HG03354 (cell line): Measurements from ENCODE around the gene ENOX1.
A peak's percentile ranks its signal among the peaks of the same experiment; 100 is the strongest.
"Not testable (repeated sequence)": the region's sequence is repeated elsewhere in the genome, so short reads cannot be mapped to it uniquely, and the experiment has no call there.

Source experiments
- ATAC-seq: cut with Tn5 transposase; IDR thresholded peaks from one replicate; pipeline ENCODE4 v1.9.1; 2021; ENCODE audit warnings: mild to moderate bottlenecking; ENCODE audit not compliant: unreplicated experiment, poor library complexity, severe bottlenecking

Gene ENOX1

DNA sequence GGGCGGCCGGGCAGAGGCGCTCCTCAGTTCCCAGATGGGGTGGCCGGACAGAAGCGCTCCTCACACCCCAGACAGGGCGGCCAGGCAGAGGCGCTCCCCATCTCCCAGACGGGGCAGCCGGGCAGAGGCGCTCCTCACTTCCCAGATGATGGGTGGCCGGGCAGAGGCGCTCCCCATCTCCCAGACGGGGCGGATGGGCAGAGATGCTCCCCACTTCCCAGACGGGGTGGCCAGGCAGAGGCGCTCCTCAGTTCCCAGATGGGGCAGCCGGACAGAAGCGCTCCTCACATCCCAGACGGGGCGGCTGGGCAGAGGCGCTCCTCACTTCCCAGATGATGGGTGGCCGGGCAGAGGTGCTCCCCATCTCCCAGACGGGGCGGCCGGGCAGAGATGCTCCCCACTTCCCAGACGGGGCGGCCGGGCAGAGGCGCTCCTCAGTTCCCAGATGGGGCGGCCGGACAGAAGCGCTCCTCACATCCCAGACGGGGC, 370.8 kb downstream of the ENOX1 start:
- not testable (repeated sequence) for ATAC-seq

- ATAC-seq = no peak
Observed at GRCh38 chr13:43414111-43414510, 372.7 kb downstream of the ENOX1 start.

DNA sequence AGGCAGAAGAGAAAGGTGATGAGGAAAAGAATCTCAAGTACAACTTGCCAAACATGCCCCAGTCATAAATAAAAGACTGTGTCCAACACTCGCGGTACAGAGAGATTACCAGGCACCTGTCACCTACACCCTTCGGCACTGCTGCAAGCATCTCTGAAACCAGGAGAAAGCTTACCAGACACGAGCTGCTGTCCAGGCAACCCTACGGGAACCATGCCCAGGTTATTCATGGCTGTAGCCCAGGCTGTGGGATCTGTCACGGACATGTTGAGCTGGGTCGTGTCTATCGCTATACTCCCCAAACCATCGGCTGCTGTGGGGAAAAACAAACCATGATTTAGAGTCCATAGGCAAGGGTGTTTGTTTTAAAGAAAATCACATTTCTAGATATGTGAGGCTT, 375.0 kb downstream of the ENOX1 start:
- no peak for ATAC-seq

DNA sequence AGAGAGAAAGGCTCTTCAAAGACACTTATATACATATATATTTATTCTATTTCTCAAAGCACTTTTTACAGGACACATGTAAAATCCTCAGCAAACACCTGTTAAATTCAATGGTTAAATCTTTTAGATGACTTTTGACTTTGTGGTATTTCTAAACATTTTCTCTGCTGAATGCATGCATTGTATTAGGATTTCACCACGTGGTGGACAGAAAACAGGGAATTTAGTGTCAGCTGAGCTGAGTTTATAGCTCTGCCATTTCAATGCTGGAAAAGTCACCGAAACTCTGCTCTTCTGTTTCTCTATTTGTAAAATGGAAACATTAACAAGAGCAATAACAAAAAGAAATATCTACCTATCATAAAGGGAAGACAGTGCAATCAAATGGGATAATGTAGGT, 375.6 kb downstream of the ENOX1 start:
- no peak for ATAC-seq

DNA sequence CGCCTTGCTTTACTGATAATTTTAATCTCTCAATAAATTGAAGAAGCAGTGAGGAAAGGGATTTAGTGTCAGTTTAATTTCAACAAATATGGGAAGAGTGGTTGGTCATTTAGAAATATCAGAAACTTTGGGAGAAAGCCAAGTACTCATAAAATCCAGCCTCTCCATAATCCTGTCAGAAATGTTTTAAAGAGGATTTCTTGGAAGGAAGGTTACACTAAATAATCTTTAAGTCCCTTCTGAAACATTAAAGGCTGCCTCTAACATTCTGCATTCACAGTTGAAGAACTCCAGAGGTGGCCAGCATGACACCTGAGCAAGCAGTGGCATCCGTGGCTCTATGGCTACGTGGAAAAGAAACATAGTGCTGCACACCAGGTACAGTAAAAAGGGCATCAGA, 378.5 kb downstream of the ENOX1 start:
- ATAC-seq = no peak

DNA sequence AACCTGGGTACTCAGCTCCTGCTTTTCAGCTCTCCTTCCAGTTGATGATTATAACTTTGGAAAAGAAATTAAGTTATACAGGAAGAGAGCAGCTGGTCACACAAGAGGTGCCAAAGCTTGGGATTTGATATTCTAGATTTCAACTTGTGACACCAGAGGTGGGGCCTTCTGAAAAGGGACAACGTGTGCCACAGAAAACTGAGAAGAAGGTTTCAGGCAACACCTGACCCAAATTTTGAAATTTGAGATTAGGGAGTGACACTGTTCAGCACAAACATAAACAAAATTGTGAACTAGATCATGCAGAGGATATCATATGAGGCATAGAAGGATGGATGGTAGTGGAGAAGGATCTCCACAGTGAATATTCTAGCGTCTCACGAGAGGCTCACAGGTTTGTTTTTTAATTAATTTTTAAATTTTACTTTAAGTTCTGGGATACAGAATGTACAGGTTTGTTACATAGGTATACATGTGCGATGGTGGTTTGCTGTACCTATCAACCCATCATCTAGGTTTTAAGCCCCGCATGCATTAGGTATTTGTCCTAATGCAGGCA, 379.7 kb downstream of the ENOX1 start:
- ATAC-seq = no peak

DNA sequence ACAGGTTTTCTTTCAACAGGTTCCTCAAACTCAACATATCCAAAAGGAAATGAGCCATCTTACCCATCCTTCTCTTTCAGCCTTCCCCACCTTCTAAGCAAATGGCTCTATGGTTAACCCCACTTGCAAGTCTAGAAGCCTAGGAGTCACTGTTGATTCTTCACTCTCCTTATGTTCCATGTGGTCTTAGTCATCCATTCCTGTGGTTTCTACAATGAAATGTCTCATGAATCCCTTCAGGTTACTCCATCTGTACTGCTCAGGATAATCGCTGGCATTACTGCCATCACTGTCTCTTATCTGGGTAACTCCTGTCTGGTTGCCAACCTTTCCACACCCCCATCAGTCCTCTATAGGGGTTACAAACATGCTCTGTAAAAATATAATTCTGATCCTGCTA, 381.3 kb downstream of the ENOX1 start:
- ATAC-seq = no peak

GRCh38 chr13:43402380-43402779, 384.4 kb downstream of the ENOX1 start:
- no peak for ATAC-seq

- ATAC-seq = no peak
Observed at GRCh38 chr13:43401361-43401760, 385.4 kb downstream of the ENOX1 start.

- ATAC-seq = no peak
Observed at GRCh38 chr13:43397111-43397510, 389.7 kb downstream of the ENOX1 start.

GRCh38 chr13:43391036-43391435, 395.7 kb downstream of the ENOX1 start:
- ATAC-seq = peak; percentile 17

DNA sequence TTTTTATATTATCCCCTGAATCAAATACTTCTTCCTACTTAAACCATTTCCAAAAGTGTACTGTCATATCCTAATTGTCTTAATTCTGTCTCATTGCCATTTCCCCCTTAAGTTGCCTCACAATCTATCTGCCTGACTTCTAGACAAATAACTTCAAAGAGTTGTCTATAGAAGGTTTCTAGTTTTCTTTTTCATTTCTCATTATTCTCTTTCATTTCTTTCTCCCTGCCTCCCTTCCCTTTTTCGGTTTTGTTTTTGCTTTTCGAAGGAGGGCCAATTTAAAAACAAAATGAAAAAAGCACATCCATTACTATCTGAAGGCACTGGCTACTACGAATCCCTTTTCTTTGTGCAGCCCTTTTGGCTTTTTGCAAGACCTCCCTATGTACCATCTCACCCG, 396.2 kb downstream of the ENOX1 start:
- ATAC-seq = peak; percentile 53

GRCh38 chr13:43389983-43390382, 396.8 kb downstream of the ENOX1 start:
- ATAC-seq = no peak

DNA sequence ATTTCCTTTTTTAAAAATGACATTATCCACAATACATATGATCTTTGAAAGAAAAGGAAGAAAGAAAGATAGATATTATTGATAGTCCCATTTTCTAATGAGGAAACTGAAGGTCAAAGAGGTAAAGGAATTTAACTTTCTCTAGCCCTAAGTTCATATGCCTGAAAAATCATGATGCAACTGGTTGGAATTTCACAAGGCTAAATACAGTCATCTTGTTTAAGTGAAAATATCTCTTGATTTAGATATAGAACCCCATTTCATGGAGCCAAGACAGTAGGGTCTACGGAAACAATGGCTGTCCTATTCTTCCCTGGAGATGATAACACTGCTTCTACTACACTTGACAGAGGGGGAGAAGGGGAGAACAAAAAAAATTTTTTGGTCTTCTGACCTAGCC, 397.2 kb downstream of the ENOX1 start:
- ATAC-seq = no peak

DNA sequence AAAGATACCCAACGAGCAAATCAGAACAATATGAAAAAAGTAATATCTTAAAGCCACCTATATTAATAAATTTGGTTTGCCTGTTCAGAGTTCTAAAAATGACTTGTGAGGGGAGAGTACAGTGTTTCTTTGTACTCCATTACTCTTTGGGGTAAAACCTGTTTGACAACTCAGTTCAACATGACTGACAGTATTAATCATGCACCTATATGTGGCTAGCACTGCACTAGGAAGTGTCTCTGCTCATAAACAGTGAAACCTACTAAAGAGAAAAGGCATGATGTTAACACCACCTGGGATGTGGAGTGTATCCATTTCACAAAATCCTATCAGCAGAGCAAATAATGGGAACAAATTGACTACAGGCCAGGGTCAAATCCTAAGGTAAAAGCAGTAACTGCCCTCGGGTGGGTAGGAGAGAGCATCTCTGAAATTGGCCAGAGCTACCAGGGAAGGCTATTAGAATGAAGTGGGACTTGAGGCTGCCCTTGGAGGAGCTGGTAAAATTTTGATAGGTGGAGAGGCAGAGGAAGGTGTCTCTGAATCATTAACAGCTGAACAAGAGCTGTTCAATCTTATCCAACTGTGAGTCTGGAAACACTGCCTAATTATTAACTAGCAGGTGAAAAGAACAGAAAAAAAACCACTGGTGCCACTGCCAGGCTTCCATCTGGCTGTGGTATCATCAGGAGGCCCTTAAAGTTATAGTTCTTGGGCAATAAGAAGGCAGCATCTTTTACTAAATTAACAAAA, 398.3 kb downstream of the ENOX1 start:
- peak; percentile 74 for ATAC-seq

GRCh38 chr13:43387880-43388279, 398.9 kb downstream of the ENOX1 start:
- no peak for ATAC-seq

DNA sequence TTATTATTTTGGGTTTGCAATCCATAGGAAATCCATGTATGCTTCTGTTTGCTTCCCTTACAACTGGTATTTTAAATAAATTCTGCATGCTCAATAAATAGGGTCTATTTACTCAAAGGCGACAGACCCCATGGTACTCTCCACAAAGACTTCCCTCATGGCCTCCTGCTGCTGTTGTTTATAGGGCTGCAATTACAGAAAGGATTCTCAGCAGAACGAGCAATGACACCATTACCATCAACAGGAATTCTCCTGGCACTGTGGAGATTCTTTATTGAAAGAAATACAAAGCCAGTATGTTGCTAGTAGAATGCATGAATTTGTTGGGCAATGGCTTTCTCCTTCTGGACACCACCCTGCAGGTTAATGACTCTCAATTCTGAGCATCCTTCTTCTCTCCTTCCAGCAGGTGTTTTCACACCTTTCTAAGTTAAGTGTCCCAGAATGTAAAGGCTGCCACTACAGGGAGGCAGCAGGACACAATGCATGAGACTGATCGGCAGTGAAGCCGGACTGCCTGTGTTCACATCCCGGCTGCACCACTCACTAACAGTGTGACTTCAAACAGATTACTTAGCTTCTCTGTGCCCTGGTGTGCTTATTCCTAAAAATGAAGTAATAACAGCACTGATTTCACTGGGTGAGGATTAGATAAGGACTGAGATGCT, 403.1 kb downstream of the ENOX1 start:
- ATAC-seq = no peak

- no peak for ATAC-seq
Observed at GRCh38 chr13:43379738-43380137, 407.0 kb downstream of the ENOX1 start.

- no peak for ATAC-seq
Observed at GRCh38 chr13:43377973-43378372, 408.8 kb downstream of the ENOX1 start.

DNA sequence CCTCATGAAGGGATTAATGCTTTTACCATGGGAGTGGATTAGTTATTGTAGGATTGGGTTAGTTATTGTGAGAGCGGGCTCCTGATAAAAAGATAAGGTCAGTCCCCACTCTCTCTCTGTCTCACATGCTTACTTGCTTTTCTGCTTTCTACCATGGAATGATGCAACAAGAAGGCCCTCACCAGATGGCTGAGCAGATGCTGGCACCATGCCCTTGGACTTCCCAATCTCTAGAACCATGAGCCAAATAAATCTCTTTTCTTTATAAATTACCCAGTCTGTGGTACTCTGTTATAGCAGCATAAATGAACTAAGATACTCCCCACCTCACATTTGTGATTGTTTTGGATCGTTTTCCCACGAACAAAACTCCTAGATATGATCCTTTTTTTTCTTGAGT, 409.6 kb downstream of the ENOX1 start:
- ATAC-seq = no peak

GRCh38 chr13:43376596-43376995, 410.2 kb downstream of the ENOX1 start:
- ATAC-seq = no peak
